Measurements from ENCODE around the gene LIN7B.

DNA sequence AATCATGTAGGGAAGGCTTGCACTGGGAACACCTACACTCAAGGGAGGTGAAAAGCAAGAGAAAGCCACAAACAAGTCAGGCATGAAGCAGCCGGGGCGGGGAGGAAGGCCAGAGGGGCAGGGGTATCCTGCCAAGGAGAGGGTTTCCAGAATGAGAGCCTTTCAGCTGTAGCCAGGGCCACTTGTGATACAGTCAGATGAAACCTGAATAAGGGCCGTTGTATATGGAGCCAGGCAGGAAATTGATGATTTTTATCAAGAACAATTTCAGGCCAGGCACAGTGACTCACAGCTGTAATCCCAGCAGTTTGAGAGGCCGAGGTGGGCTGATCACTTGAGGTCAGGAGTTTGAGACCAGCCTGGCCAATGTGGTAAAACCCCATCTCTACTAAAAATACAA is 47.8 kb downstream of the LIN7B start:
- TF ChIP-seq, protein P1, sequence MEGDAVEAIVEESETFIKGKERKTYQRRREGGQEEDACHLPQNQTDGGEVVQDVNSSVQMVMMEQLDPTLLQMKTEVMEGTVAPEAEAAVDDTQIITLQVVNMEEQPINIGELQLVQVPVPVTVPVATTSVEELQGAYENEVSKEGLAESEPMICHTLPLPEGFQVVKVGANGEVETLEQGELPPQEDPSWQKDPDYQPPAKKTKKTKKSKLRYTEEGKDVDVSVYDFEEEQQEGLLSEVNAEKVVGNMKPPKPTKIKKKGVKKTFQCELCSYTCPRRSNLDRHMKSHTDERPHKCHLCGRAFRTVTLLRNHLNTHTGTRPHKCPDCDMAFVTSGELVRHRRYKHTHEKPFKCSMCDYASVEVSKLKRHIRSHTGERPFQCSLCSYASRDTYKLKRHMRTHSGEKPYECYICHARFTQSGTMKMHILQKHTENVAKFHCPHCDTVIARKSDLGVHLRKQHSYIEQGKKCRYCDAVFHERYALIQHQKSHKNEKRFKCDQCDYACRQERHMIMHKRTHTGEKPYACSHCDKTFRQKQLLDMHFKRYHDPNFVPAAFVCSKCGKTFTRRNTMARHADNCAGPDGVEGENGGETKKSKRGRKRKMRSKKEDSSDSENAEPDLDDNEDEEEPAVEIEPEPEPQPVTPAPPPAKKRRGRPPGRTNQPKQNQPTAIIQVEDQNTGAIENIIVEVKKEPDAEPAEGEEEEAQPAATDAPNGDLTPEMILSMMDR (conservative IDR thresholded peaks at IDR 0.05 in 1 of 2, IDR thresholded peaks at IDR 0.05 in 1 of 2; ENCODE audit: low read depth in 1 of 2, low read length in 2 of 2), result no peak
- TF ChIP-seq EZH2 (IDR thresholded peaks at IDR 0.05; ENCODE audit: low read length, missing control alignments), result no peak
